ENCODE results near the gene SH3BGRL2. TPM values are rescaled to one million over a fixed set of nuclear protein-coding genes. Genes with fewer than 3 reads are reported as not detected.

The SH3BGRL2 gene
- total RNA-seq, 4 donors from 2014 or later: 24.4 to 52.3 (median 33.2) TPM

DNA sequence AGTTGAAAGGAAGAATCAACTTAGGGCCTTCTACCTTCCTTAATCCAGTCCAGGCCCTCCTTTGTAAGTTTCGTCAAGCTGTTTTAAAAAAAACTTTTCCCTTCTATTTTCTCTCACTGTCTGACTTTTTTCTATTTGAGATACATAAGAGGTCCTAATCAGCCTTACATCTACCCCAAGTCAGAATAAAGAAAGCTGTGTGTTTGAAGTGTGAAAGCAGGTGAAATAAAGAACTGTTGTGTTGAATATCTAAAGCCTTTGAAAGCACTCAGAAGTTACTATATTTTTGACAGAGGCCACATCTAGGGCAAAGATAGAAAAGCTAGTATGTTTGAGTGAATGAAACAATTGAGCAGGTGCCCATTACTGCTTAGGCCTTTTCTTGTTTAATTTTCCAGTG lies 35.5 kb downstream of the SH3BGRL2 start:
- Histone ChIP-seq H3K4me3 (no peak overlapping the region), H3K36me3 (no peaks in the 10 kb centered on the region), H3K27me3 (no peaks in the 10 kb centered on the region), H3K9me3 (no peaks in the 10 kb centered on the region), H3K27ac (no peak overlapping the region), H3K4me1 (peaks cover 0 to 17% (median 0%) of the 10 kb centered on the region in 3 donors)
- WGBS, 2 donors (ENCODE audit: low coverage in 1 of 2): 86% methylated on average over 1 of the region's 1 CpG
- no peak for ATAC-seq
- TF ChIP-seq EP300 (IDR thresholded peaks at IDR 0.05): no peak
- TF ChIP-seq POLR2AphosphoS5 (IDR thresholded peaks at IDR 0.05): no peak
- TF ChIP-seq CTCF (IDR thresholded peaks at IDR 0.05): no peak
- TF ChIP-seq POLR2A (IDR thresholded peaks at IDR 0.05): no peak

- TF ChIP-seq CTCF (IDR thresholded peaks at IDR 0.05) (no peak), POLR2A (IDR thresholded peaks at IDR 0.05) (no peak), EP300 (IDR thresholded peaks at IDR 0.05) (no peak), POLR2AphosphoS5 (IDR thresholded peaks at IDR 0.05) (no peak)
- Histone ChIP-seq H3K27me3 (no peaks in the 10 kb centered on the region), H3K36me3 (peaks cover 0 to under 1% of the 10 kb centered on the region in 2 donors), H3K4me3 (no peak overlapping the region), H3K27ac (no peak overlapping the region), H3K4me1 (peaks cover 0 to 25% (median 0%) of the 10 kb centered on the region in 3 donors), H3K9me3 (no peaks in the 10 kb centered on the region)
- ATAC-seq: no peak
- 91 to 95% methylated on average over 1 of the region's 5 CpGs for WGBS, 2 donors (ENCODE audit: low coverage in 1 of 2)
These were observed 37.3 kb downstream of the SH3BGRL2 start for GRCh38 chr6:79668381-79668780.

DNA sequence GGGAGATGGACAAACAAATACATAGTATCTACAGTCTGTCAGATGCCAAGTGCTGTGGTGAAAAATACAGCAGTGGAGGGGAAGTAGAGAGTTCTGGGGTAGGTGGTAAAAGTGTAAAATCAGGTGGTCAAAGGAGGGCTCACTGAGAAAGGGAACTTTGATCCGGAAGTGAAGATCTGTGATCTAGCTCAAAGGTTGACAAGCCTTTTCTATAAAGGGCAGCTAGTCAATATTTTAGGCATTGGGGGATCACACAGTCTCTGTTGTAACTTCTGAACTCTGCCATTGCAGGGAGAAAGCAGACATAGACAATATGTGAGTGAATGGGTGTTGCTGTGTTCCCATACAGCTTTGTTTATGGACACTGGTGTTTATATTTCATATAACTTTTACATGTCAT lies 38.6 kb downstream of the SH3BGRL2 start:
- Histone ChIP-seq H3K27me3 (no peaks in the 10 kb centered on the region), H3K27ac (no peak overlapping the region)
- 100% methylated on average over 1 of the region's 1 CpG for WGBS, 2 donors (ENCODE audit: low coverage in 1 of 2)

DNA sequence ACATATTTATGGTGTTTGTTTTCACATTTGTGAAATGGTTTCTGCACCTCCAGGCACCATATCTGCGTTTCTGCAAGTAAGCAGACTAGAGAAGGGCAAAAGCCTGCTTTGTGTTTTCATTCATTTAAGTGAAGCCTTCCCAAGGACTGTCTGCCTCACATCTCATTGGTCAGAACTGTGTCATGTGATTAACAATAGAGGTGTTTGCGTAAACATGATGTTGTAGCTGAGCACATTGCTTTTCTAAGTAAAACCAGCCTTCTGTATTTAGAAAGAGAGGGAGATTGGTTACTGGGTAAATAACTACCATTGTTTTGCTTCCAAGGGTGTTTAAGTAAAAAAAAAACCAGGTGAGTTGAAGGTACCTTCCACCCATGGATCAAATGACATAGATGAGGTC lies 39.7 kb downstream of the SH3BGRL2 start:
- peaks cover 0 to 7% (median 0%) of the 10 kb centered on the region in 3 donors for H3K9me3 ChIP-seq
- no peak overlapping the region for H3K4me3 ChIP-seq
- no peaks in the 10 kb centered on the region for H3K27me3 ChIP-seq
- no peak for TF ChIP-seq POLR2AphosphoS5 (IDR thresholded peaks at IDR 0.05)
- TF ChIP-seq POLR2A (IDR thresholded peaks at IDR 0.05): no peak
- TF ChIP-seq EP300 (IDR thresholded peaks at IDR 0.05): no peak
- no peak for TF ChIP-seq CTCF (IDR thresholded peaks at IDR 0.05)
- H3K36me3 ChIP-seq: peaks cover 0 to 19% of the 10 kb centered on the region in 2 donors
- WGBS, 2 donors (ENCODE audit: low coverage in 1 of 2): 74 to 92% methylated on average over 2 of the region's 2 CpGs
- peaks cover 0 to 25% (median 0%) of the 10 kb centered on the region in 3 donors for H3K4me1 ChIP-seq
- peak overlapping the region in 3 of 4 donors; percentile 2 to 42 (median 16) for H3K27ac ChIP-seq
- ATAC-seq: no peak

More for the DNA sequence above, 38.6 kb downstream of the SH3BGRL2 start:
- H3K4me1 ChIP-seq: peaks cover 0 to 25% (median 0%) of the 10 kb centered on the region in 3 donors
- H3K36me3 ChIP-seq: peaks cover 0 to 14% of the 10 kb centered on the region in 2 donors
- no peak overlapping the region for H3K4me3 ChIP-seq
- ATAC-seq: no peak
- H3K9me3 ChIP-seq: peaks cover 0 to 2% (median 0%) of the 10 kb centered on the region in 3 donors
- TF ChIP-seq EP300 (IDR thresholded peaks at IDR 0.05): no peak
- no peak for TF ChIP-seq POLR2A (IDR thresholded peaks at IDR 0.05)
- TF ChIP-seq POLR2AphosphoS5 (IDR thresholded peaks at IDR 0.05): no peak
- TF ChIP-seq CTCF (IDR thresholded peaks at IDR 0.05): no peak

- WGBS, 2 donors (ENCODE audit: low coverage in 1 of 2): 62 to 70% methylated on average over 4 of the region's 4 CpGs
- H3K27ac ChIP-seq: peak overlapping the region in 1 of 4 donors; percentile 42
- peaks cover 0 to 25% (median 0%) of the 10 kb centered on the region in 3 donors for H3K4me1 ChIP-seq
- ATAC-seq: peak; percentile 42
- TF ChIP-seq POLR2A (IDR thresholded peaks at IDR 0.05) (no peak), EP300 (IDR thresholded peaks at IDR 0.05) (no peak)
- peaks cover 0 to 7% (median 0%) of the 10 kb centered on the region in 3 donors for H3K9me3 ChIP-seq
- H3K36me3 ChIP-seq: peaks cover 0 to 19% of the 10 kb centered on the region in 2 donors
- no peak overlapping the region for H3K4me3 ChIP-seq
- H3K27me3 ChIP-seq: no peaks in the 10 kb centered on the region
These were observed 40.6 kb downstream of the SH3BGRL2 start for GRCh38 chr6:79671600-79672266.

All from gastroesophageal sphincter (tissue), 4 donors.